ENCODE data around the gene ITPR3.
"Not testable (repeated sequence)": the region's sequence is repeated elsewhere in the genome, so short reads cannot be mapped to it uniquely, and the experiment has no call there.

The ITPR3 gene

DNA sequence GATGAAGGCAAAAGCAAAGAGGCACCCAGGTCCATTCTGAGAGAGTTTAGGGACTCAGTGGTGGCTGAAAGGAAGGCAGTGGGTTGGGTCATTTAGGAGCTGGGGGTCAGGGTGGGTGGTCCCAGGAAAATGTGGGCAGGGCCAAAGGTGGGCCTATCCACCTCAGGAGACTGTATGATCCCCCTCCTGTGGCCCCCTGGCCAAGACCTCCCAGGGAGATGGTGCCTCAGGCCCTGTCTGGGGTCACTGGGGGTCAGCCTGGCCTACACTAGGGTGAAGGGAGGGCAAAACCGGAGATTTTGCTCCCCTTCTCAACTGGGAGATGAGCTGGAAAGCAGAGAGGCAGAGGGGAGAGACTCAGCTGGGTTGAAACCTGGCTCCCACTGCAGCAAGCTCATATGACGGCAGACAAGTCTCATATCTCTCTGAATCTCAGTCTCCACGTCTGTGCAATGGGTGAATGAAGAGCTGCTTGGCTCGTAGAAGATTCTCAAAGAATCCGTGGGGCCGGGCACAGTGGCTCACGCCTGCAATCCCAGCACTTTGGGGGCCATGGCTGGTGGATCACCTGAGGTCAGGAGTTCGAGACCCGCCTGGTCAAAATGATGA lies 29.6 kb upstream of the ITPR3 start:
- no peak for DNase-seq (ENCODE audit: low spot score)

DNA sequence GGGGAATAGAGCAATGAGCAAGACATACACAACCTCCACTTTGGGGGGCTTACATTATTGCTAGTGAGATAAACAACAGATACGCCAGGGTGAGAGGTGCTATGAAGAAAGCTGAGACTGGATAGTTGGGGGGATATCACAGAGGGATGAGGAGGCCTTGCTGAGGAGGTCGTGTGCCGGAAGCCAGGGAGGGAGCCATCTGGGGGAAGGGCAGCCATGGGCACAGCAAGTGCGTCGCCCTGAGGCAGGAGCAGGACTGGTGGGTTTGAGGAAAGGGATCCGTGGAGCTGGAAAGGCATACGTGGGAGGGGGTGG lies 28.9 kb upstream of the ITPR3 start:
- no peak for DNase-seq (ENCODE audit: low spot score)

DNA sequence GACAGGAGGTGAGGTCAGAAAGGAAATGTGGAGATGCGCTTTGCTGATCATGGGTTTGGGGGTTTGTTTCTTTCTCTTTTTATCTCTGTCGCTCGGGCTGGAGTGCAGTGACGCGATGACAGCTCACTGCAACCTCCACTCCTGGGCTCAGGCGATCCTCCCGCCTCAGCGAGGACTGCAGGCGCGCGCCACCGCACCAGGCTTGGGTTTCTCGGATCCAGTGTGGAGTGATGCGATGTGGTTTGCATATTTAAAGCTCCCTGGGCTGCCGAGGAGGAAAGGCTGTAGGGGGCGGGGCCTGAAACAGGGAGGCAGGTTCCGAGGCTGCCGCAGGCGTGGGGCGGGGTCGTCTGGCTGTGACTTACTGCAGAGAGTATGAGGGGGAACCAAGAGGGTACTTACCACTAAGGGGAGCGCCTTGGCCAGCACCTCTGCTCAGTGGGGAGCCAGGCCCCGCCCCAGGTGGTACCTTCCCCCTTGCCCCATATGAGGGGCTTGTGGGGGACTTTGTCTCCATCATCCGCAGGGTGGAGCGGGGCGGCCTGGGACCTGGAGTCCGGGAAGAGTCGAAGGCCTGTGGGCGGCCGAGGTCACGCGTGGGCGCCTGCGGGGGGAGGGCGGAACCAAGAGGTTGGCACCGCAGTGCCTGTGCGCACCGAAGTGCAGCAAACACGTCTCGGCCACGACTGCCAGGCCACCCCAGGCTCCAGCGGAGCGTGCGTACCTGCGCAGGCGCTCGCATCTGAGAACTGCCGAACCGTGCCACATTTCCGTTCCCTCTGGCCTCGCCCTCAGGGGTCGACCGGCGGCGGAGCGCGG lies 28.3 kb upstream of the ITPR3 start:
- no peak for DNase-seq (ENCODE audit: low spot score)

DNA sequence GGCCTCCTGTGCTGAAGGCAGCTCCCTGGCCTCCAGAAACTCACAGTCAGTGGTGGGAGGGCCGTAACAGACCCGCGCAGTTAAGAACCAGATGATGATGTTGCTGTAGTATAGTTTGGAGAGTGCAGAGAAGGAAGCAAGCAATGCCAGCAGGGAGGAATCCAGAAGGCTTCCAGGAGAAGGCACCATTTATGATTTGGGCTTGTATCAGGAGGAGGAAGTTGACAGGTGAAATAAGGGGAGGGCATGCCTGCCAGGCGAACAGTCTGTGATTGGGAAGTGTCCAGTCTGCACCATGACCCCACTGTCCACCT lies 27.8 kb upstream of the ITPR3 start:
- DNase-seq (ENCODE audit: low spot score) = no peak

DNA sequence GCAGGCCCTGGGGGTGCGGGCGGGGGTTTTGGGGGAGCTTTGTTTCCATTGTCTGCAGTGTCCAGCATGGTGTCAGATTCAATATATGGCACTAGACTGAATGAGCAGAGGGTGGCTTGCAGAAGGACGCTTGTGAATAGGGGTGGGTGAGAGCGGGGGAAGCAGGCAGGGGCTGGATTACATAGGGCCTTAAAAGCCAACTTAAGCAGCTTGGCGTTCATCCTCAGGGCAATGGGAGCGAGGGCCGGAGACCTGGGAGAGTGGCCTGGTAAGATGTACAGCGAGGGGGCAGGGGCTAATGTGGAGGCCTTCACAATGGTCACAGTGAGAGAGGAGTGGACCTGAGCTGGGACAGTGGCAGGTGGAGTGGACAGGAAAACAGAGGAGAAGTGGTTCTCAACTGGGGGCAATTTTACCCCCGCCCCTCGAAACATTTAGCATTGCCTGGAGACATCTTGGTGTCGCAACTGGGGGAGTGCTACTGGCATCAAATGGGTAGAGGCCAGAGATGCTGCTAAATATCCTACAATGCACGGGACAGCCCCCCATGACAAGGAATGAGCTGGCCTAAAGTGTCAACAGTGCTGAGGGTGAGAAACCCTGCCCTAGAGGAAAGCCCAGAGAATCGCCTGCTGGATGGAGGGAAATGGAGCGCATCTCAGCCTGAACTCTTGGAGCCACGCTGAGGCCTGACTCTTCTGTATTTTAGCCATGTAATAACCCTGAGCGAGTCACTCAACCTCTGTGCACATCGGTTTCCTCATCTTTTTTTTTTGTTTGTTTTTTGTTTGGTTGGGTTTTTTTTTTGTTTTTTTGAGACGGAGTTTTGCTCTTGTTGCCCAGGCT lies 25.9 kb upstream of the ITPR3 start:
- no peak for DNase-seq (ENCODE audit: low spot score)

DNA sequence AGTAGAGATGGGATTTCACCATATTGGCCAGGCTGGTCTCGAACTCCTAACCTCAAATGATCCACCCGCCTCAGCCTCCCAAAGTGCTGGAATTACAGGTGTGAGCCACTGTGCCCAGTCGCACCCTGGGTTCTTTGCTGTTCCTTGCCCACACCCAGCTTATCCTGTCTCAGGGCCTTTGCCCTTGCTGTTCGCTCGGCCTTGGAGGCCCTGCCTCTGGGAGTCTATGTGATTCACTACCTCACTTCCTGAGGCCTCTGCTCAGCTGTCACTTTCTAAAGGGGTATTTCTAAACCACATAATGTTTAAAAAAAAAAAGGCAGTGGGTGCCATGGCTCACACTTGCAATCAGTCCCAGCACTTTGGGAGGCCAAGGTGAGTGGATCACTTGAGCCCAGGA lies 24.2 kb upstream of the ITPR3 start:
- not testable (repeated sequence) for DNase-seq (ENCODE audit: low spot score)

DNA sequence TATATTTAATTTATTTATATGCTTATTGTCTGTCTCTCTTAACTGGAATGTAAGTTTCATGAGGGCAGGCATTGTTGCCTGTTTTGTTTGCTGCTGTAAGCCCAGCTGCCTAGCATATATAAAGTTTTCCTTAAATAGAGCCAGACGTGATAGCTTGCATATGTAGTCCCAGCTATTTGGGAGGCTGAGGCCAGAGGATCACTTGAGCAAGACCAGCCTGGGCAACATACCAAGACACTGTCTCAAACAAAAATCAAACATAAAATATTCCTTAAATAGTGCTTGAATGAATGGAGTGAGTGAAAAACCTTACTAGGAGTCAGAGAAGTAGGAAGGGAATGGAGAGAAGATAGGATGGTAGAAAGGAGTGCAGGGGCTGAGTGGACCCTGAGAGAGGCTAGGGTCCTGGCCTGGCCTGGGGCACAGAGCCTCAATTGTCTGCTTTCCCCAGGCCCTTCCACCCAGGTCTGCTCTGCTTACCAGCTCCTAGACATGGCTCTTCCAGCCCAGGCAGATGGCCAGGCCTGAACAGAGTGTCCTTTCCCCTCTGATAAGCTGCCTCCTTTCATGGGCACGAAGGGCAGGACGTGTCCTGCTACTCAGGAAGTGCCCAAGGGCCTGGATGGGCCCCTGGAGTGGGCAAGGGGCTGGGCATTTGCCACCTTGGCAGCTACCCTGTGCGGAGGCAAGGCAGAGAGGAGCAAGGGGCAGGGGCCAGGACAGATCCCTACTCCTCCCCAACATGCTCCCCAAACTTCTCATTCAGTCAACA lies 23.4 kb upstream of the ITPR3 start:
- no peak for DNase-seq (ENCODE audit: low spot score)

DNA sequence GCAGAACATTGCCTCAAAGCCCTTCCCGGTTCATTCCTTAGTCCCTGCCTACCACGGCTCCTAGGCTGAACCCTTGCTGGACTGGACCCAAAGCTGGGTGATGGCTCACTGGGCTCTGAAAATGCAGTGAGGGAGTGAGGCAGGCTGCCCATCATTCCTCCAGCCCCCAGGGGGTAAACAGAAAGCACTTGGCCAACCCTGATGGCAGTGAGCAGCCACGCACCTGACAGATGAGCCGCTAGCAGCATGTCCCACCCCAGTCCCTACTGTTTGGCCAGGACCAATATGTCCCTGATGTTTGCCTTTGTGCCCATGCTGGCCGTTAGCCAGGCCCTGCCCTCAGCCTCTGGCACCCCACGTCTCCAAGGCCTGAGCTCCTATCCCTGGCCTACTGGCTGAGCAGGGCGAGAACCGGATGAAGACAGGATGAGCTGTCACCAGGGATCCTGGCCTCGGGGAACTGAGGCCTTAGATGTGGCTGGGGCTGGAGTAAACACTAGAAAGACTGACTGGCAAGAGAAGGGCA lies 21.6 kb upstream of the ITPR3 start:
- DNase-seq (ENCODE audit: low spot score) = no peak

DNA sequence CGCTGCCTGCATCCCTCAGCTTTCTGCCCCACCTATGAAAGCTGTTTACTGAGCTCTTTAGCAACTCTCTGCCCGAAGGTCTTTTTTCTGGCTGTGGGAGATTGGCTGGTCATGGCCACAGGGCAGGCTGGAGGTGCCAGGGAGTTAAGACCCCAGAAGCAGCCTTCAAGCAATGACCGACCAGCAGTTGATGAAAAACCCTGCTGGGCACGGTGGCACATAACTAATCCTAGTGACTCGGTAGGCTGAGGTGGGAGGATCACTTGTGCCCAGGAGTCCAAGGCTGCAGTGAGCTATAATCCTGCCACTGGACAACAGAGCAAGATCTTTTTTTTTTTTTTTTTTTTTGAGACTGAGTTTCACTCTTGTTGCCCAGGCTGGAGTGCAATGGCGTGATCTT lies 20.4 kb upstream of the ITPR3 start:
- DNase-seq (ENCODE audit: low spot score) = no peak

DNA sequence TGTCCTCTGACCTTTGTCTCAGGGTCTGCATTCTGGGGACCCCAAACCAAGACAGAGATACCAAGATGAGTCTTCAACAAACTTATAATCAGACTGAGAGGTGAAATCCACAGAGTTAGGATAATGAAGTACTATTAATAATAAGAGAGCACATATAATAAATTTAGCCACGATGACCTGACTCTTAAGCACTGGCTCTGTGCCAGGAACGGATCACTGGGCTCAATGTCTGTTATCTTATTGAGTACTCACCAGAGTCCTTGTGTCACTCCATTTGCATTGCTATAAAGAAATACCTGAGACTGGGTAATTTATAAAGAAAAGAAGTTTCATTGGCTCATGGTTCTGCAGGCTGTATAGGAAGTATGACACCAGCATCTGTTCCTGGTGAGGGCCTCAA lies 18.9 kb upstream of the ITPR3 start:
- DNase-seq (ENCODE audit: low spot score) = no peak

DNA sequence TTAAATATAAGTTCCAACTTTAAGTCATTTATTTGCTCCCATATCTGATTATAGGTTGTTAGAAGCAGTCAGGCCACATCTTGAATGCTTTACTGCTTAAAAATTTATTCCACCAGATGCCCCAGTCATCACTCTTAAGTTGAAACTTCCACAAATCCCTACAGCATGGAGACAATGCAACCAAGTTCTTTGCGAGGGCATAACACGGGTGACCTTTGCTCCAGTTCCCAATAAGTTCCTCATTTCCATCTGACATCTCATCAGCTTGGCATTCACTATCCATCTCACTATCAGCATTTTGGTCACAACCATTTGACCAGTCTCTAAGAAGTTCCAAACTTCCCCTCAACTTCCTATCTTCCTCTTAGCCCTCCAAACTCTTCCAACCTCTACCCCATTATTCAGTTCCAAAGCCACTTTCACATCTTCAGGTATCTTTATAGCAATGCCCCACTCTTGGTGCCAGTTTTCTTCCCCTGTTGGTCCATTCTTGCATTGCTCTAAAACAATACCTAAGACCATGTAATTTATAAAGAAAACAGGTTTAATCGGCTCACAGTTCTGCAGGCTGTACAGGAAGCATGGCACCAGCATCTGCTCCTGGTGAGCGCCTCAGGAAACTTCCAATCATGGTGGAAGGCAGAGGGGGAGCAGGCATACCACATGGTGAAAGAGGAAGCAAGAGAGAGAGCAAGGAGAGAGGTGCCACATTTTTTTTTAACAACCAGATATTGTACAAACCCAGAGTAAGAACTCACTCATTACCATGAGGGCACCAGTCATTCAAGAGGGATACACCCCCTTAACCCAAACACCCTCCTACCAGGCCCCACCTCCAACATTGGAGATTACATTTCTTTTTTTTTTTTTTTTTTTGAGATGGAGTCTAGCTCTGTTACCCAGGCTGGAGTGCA lies 15.9 kb upstream of the ITPR3 start:
- no peak for DNase-seq (ENCODE audit: low spot score)

DNA sequence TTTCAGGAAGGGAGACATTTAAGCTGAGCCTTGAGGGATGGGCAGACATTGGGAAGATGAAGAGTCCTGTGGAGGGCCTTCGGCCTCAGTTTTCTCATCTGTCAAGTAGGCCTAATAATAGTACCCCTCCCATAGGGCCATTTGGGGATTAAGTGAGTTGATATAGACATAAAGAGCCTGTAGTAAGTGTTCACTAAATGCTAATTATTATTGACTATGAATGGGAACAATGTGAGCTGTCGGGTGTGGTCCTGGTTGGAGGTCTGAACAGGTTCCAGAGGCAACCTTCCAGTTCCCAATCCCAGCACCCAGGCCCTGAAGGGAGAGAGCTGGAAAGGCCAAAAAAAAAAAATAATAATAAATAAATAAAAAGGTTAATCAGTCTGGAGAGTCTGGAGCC lies 14.5 kb upstream of the ITPR3 start:
- DNase-seq (ENCODE audit: low spot score) = no peak

DNA sequence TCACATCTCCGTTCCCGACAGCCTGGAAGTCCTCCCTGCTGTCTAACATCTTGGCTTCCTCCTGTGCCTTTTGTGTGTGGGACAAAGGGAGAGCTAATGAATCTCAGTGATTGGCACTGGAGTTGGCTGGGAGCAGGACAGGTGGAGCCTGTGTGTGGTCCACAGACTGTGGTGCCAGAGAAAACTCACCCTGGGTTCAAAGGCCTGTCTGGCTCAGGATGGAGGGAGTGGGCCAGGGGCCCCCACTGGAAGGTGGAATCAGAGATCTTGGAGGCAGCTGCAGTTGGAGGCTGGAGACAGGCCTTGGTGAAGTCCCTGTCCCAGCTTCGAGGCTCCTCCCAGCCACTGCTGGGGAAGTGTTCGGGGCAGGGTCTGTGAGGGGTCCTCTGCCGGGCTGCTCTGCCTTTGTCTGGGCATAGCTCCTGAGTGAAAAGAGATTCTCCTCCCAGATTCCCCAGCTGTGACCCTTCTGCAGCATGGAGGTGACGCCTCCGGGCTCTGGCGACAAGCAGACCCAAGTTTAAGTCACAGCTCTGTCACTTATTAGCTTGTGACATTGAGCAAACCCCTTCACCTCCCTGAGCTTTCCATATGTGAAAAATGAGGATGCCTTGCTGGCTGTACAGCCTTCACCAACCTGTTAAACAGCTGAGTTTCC lies 13.9 kb upstream of the ITPR3 start:
- DNase-seq (ENCODE audit: low spot score) = no peak

DNA sequence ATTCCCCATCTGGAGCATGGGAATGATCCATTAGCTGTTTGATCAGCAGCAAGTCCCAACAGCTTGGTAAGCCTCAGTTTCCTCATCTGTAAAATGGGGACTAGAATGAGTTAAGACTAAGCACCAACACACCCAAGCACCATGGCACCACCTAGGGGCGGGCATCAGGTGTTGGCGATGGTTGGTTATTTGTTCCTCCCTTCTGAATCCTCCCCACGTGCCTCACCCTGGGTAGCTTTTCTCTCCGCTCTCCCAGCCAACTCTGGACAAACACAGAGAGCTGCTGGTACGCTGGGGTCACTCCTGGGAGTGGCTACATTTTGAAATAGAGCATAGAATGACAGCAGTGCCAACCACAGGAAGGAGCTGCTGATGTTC lies 13.3 kb upstream of the ITPR3 start:
- DNase-seq (ENCODE audit: low spot score) = peak; percentile 19

DNA sequence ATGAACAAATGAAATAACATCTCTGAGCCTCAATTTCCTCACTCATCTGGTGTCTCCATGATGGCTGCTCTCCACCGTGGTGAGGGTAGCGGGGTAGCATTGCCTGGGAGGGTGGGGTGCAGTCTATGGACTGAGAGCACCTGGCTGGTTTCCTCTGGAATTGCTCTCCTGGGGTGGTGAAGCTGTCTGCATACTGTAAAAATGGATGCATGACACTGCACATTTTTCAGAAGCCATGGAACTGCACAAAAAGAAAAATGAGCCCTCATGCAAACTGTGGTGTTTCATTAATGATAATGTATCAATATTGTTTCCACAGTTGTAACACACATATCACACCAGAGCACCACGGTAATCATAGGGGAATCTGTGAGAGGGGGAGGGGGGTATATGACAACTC lies 12.1 kb upstream of the ITPR3 start:
- no peak for DNase-seq (ENCODE audit: low spot score)

DNA sequence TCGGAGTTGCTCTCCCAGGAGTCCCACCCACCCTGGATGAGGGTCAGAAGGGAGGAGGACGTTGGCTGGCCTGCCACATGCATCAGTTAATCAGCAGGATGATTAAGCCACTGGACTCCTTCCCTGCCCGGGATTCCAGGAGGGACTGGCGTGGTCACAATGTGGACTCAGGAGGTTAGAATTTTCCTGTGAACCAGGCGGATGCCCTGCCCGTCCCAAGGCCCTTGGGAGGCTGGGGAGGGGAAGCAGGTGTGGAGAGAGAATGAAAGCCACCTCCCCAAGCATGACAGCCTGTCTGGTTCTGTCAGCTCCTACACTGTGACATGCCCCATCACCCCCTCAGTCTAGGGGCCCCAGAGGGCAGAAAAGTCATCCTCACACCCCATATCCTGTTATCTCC lies 11.6 kb upstream of the ITPR3 start:
- no peak for DNase-seq (ENCODE audit: low spot score)

DNA sequence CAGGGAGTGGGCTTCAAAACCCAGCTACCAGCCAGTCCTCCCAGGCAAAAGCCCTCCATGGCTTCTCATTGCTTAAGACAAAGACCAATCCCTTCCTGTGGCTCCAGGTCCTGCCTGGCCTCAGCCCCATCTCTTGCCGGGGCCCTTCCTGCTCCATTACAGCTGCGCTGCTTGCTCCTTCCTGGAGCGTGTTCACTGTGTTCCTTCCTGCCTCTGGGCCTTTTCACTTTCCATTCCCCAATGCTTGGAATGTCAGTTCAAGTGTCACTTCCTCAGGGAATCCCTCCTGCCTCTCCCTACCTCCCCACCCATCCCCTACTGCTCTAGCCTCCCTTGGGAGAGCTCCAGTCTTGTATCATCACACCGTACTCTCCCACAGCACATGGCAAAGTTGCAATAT lies 11.1 kb upstream of the ITPR3 start:
- no peak for DNase-seq (ENCODE audit: low spot score)

DNA sequence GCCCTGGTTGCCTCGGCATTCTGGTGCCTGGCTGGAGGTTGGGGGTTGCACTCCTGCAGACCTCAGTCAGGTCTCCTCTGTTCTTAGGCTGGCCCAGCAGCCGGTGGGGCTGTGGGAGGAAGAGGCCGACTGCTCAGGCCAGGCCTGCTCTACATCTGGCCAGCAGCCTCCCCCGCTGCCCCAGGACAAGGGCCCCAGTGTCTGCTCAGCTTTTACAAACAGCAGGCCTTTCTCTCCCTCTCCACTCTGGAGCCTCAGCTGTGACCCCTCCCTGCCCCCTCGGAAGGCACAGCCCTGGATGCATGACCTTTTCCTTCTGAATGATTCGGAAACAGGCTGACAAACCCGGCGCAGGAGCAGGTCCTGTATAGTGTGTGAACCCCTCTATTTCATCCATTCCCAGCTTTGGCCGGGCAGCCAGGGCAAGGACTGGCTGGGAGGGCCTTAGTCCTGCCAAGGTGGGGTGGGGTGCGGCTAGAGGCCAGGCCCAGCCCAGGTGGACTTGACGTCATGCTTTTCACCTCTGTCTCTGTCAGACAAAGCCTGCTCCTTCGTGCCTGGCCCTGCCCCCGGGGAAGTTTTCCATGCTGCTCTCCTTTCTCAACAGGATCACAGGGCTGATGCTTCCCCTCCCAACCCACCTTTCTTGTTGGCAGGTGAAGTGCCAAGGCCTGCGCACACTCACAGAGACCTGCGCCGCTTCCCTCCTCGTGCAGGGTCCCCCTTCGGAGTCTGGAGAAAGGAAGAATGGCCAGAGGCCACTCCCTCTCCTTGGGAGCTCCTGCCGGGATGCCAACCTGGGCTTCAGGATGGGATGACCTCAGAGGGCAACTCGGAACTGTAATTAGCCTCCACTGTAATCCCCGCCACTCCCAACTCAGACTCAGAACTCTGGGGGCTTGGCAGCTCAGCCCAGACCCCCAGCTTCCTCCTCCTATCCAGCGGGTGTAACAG lies 10.1 kb upstream of the ITPR3 start:
- DNase-seq (ENCODE audit: low spot score) = no peak

DNA sequence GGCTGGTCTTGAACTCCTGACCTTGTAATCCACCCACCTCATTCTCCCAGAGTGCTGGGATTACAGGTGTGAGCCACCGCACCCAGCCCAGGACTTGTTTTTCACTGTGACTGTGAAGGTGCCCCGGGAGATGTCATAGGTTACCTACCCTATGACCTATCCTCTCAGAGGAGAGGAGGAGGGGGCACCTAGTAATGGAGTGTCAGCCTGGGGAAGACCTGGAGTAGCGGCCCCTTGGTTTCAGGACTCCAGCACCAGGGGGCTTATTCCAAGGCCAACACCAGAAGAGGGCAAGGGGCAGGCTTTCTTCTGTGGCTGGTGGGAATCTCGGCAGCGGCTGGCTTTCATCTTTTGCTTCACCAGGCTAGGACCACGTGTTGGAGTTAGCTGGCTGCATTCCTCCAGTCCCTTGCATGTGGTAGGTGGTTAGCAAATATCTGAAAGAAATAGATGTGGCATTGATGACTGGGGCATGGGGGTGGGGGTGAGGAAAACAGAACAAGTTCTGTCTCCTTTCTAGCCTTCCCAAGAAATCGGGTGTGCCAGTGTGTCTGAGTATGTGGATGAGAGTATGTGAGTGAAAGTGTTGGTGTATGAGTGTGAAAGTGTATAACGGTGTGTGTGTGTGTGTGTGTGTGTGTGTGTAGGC lies 7.9 kb upstream of the ITPR3 start:
- DNase-seq (ENCODE audit: low spot score) = no peak

All from hematopoietic multipotent progenitor cell treated with erythropoietin and hydrocortisone succinate and interleukin-3 and kit ligand, for 17 days (in vitro differentiated cells).